GM12873 (cell line): ENCODE results near the gene NTN3.

ENCODE experiments used
- CTCF ChIP-seq: IDR thresholded peaks from 2 replicates; pipeline ENCODE4 v1.5.1; 2012; ENCODE audit warnings: low read depth, mild to moderate bottlenecking, moderate library complexity, low read length, control low read depth; ENCODE audit not compliant: insufficient read depth; ENCODE audit errors: missing control alignments

Gene NTN3

GRCh38 chr16:2449118-2449517, 22.0 kb upstream of the NTN3 start:
- TF ChIP-seq CTCF = no peak

GRCh38 chr16:2450535-2450934, 20.6 kb upstream of the NTN3 start:
- no peak for TF ChIP-seq CTCF

- TF ChIP-seq CTCF = no peak
Observed at GRCh38 chr16:2450975-2451381, 20.1 kb upstream of the NTN3 start.

GRCh38 chr16:2451851-2452320, 19.2 kb upstream of the NTN3 start:
- no peak for TF ChIP-seq CTCF

- no peak for TF ChIP-seq CTCF
Observed at GRCh38 chr16:2452650-2453049, 18.4 kb upstream of the NTN3 start.

GRCh38 chr16:2455081-2455845, 15.8 kb upstream of the NTN3 start:
- no peak for TF ChIP-seq CTCF

- TF ChIP-seq CTCF = no peak
Observed at GRCh38 chr16:2456551-2457153, 14.4 kb upstream of the NTN3 start.
